GM19023 (cell line): ENCODE data around the gene GZF1.

Experiments
- ATAC-seq: cut with Tn5 transposase; IDR thresholded peaks from one replicate; pipeline ENCODE4 v1.9.1; 2021; ENCODE audit warnings: mild to moderate bottlenecking, moderate library complexity; ENCODE audit not compliant: unreplicated experiment

The GZF1 gene

DNA sequence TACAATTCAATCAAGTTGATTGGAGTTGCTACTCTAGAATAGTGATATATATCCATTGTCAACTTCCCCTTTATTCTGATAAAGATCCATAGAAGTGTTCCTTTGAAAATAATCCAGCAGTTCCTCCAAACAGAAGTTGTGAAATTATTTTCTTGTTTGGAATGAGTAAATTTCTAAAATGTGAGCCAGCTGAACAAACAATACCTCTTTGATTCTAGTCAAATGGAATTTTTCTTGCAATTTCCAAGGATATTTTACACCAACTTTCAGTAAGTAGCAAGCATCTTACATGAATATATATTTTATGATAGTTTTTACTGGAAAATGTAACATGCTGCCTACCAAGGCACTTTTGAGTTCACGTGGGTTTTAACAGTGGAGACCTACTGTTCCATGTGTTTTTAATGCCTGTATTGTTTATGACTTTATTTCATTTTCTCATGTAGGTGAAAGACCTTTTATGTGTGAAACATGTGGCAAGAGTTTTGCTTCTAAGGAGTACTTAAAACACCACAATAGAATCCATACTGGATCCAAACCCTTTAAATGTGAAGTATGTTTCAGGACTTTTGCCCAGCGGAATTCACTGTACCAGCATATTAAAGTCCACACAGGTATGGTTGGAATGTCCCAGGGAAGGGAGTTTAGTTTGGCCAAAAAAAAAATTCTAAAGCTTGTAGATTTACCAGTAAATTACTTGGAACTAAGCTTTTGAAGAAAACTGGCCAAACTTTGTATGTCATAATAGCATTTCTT lies 6.5 kb downstream of the GZF1 start:
- ATAC-seq, result no peak

DNA sequence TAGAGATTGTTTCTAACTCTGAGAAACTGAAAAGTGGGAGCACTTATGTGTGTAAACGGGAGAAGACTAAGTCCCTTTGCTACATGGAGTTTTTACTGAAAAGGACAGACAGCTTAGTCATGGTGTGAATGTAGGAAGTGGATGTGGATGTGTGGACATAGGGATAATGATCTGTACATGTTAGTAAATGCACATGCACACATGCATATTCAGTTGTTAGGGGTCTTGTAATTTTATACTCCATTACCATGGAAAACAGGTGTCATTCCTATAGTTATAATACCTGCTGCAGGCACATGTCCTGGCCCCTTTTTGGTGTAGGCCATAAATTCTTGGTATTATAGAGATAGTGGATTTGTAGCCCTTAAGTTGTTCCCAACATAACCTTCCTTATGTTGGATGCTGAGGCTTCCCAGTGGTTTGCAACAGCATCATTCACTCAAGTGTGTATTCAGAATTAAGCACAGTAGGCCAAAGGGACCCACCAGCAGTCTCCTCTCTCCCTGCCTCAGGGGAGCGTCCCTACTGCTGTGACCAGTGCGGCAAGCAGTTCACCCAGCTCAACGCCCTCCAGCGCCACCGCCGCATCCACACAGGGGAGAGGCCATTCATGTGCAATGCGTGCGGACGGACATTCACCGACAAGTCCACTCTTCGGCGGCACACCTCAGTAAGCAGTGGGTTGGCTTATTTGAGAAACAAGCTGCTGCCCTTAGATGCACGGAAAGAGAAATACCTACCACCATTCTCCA lies 7.3 kb downstream of the GZF1 start:
- ATAC-seq, result no peak

DNA sequence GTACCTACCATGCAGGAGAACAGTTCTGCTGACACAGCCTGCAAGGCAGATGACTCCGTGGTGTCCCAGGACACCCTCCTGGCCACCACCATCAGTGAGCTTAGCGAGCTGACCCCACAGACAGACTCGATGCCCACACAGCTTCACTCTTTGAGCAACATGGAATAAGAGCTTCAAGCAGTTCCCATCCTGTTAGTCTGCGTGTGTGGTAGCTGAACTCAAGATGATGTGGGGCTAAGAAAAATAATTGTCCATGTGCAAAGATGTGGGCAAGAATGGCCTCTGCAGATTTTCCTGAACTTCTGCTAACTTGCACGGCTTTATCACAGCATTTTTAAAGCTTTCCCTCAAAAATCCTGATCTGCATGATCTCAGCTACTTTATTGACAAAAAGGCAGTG lies 8.3 kb downstream of the GZF1 start:
- ATAC-seq, result no peak

DNA sequence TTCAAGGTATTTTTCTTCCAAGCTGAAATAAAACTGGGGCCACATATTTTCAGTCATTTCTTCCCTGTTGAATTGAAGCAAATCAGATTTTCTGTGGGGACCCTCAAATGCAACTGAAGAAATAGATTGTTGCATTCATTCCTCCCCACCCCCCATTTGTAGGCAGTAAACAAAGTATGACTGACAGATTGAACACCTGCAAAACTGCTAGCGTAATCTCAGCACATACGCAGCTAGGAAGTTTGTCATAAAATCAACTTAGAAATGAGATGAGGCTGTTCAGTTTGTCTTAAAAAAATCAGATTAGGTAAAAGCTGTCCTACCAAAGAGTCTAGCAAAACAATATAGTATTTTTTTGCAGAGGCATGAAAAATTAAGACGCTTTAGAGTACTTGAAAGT lies 8.9 kb downstream of the GZF1 start:
- no peak for ATAC-seq

DNA sequence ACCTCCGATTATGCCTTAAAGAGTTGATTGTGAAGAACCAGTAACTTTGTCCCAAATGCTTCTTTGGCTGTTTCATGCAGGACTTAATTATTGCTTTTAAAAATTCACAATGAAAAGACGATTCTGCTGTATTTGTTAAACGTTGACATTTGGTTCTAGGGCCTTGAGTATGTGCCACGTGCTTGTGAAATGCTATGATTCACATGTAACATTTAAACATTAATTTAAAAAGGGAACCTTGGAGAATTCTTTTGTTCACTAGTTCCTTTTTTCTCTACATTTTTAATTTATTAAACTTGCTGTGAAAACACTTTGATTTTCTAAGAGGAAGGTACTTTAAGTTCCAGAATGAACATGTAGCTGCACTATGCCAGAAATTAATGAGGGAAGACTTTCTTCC lies 9.5 kb downstream of the GZF1 start:
- ATAC-seq, result no peak

DNA sequence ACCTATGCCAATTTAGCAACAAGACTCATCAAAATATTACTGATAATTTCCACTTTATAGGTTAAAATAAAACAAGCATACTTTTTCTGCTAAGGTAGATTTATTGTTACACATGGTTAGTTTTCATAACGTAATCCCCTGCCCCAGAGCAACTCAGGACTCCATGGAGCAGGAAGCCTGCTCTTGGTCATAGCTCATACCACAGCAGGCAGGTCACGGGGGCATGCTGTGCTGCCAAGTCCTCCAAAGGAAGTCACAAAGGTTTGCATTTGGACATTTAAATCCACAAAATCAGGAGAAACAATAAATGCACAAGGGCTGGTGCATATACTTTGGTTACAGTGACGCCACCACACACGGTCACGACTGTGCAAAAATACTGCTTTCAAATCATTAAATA lies 12.5 kb downstream of the GZF1 start:
- ATAC-seq, result no peak

DNA sequence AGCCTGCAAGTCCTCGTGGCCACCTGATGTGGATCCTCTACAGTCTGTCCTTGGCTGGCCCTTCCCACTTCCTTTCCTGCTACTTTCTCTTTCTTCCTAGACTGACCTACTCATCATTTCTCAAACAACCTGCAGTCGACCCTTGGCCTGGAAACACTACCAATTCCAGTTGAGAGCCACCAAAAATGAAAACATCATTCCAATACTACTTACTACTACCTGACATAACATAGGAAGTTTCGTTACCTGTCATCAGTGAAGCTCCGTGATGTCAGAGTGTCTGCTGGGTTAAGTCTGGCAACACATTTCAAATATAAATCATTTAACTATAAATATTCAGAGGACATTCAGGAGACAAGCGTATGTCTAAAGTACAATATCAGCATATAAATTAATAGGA lies 13.8 kb downstream of the GZF1 start:
- ATAC-seq, result no peak

DNA sequence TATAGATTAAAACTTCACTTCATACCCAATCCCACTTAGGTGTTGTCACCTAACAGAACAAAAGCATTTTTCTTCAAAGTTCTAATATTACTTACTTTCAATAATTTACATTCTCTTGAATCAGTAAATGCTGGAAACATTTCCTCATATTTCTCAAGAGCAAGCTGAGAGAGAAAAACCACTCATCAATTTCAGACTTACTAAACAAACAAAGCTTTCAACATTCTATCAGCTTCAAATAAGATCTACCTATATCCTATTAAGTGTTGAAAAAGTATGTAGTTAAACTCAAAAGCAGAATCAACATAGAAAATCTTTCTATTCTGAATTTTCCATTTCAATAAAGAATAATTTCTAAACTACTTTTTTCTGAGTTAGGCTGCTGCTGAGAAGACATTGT lies 17.8 kb downstream of the GZF1 start:
- no peak for ATAC-seq

DNA sequence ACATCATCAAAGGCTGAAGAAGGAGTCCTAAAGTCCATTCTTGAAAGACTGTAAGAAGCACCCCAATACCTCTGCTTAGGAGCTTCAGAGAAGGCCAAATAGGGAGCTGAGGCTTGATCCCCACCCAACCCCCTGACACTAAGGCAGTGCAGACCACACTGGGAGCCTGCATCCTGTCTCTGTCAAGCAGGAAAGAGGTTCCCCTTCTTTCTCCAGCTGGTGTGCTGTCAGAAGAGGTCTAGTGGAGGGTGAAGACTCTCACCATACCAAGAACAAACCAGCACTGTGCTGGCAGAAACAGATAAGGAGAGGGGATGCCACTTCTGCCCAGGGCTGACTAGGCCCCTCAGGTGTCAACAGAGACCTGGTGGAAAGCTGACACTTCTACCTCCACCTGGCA lies 19.9 kb downstream of the GZF1 start:
- no peak for ATAC-seq

DNA sequence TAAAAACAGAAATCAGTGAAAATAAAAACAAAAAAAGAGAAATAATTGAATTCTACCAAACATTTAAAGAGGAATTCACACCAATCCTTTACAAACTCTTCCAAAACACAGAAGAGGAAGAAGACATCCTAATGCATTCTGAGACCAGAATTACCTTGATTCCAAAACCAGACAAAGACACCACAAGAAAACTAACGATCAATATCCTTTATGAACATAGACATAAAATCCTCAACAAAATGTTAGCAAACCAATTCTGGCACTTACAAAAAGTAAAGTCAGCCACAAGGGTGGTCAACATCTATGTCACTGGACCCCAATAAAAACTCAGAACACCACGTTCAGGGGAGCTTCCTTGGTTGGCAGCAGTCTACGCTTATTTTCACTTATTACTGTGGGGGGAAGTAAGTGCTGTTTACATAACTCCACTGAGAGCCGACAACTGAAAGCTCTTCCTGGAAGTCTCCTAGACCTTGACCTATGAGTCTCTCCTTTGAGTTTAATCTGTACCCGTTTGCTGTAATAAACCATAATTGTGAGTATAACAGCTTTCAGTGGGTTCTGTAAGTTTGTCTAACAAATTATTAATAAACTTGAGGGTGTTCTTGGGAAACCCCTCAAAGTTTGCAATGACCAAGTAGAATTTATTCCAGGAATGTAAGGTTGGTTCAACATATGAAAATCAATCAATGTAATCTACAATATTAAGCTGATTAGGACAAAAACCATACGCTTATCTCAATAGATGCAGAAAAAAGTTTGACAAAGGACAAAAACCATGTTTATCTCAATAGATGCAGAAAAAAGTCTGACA lies 24.5 kb downstream of the GZF1 start:
- ATAC-seq, result no peak

DNA sequence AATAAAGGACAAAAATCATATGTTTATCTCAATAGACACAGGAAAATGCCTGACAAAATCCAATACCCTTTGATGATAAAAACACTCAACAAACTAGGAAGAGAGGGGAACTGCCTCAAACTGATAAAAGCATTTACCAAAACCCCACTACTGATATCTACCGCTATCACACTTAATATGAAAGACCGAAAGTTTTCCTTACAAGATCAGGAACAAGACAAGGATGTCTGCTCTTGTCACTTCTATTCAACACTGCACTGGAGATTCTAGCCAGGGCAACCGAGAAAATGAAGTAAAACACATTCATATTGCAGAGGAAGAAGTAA lies 25.1 kb downstream of the GZF1 start:
- ATAC-seq, result no peak

DNA sequence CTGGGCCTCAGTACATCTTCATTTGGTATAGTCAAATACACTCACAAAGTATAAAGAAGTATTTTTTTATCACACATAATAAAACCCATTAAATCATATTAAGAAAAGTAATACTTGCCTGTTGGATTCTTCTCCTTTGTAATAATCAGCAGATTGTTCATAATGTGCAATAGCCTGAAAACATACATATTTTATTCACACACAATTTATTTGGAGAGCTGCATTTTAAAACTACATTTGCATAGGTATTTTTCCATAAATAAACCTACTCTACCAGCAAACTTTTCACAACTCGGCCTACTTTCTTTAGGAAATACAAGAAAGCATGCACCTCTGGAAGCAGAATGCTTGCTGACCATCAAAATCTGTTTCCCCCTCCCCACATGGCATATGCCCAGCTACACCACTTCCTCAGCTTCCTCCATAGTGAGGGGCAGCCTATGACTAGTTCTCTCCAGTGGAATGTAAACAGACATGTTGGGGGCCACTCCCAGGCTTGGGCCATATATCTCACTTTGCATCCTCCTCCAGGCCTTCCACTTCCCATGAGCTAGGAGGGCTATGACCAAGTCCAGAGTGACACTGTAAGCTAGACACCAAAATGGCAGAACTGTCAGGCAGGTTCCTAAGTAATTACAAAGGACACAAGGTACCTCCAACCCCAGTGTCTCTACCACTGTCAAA lies 28.3 kb downstream of the GZF1 start:
- no peak for ATAC-seq

DNA sequence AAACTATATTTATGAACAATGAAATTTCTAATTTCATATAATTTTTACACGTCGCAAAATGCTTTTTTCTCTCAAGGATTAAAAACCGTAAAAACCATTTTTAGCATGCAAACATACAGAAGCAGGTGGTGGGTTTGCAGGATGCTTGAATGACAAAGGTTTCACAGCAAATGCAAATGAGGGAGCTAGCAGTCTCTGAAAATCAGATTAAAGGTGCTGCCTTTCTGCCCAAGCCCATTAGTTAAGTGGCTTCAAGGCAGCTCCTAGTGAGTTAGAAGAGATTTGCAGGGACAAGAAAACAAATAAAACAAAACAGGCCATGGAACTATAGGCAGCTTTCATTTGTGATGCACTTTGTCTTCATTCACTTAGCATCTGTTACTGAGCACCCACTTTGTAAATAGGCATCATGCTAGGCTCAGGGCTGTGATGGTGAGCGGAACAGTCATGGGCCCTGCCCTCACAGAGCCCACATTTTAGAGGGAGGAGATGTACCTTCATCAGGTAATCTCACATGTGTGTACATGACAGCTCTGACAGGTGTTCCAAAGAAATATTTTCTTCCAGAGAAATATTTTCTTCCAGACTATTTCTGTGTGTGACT lies 29.8 kb downstream of the GZF1 start:
- ATAC-seq, result no peak

DNA sequence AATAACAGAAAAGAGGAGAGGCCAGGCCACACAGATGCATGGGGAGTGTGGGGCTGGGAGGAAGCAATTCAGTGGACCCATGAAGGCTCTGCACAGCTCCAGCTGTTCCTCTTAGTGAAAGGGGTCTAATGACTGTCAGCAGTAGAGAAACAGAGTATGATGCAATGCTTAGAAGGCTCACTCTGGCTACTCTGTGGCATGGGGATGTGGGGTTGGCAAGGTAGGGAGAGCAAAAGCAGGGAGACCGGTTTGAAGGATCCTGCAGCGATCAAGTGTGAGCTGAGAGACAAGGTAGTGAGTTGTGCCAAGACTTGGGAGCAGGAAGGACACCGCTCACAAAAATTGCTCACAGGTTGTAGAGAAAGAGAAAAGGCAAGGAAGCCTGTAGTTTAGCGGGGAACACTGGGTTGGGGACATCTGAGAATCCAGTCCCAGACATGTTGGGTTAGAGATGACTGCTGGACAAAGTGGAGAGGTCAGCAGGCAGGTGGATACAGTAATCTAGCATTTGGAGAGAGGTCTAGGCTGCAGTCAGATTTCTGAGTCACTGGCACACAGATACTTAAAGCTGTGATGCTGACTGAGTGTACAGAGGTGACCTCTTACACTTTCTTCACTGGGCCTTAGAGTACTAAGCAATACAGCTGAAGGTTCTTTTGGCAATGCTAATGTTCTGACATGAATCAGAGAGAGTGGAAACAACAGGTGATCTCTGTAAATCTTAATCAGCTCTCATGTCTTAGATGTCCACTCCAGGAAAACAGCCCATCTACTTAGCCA lies 32.2 kb downstream of the GZF1 start:
- ATAC-seq, result no peak

DNA sequence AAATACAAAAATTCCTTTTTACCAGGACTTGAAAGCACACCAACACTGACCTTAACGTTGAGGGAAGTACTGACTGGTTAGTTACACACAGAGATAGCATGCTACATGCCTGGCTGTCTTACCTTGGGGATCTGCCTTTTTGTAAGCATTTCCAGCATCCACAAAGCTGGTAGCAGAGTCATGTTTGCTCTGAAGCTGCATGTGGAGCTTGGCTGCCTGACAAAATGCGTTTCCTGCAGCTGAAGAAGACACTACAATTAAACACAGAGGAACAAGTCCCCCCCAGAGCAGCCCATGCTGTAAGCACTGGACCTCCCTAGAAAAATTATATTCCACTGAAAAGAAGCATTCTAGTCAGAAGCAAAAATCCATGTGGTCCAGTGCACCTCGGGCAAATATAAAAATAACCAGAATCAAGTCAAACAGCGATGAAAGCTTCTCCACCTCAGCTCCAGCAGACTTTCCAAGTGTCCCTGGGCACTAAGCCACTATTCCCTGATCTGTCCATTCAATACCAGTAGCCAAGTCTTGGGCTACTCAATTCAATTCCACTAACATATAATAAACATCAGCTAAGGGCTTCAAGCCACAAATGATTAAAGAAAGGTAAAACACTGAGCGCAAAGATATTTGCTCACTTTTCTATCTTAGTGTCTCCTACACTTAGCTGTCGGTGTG lies 35.1 kb downstream of the GZF1 start:
- ATAC-seq, result no peak

DNA sequence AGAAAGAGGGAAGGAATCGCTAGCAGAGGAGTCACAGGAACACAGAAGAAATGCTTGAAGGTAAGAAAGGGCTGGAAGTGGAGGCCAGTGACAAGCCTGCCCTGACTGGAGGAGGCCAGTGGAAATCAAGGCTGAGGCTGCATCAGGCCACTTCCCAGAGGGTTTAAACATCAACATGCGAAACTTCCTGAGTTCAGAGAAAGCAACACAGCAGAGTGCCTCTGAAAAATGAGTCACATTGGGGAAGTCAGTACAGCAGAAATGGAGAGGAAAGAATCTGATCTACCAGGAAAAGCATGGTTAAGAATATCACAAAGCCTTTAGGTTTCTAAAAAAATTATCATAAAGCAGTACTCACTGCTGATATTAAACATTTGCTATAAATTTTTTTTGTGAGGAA lies 36.0 kb downstream of the GZF1 start:
- ATAC-seq, result no peak

DNA sequence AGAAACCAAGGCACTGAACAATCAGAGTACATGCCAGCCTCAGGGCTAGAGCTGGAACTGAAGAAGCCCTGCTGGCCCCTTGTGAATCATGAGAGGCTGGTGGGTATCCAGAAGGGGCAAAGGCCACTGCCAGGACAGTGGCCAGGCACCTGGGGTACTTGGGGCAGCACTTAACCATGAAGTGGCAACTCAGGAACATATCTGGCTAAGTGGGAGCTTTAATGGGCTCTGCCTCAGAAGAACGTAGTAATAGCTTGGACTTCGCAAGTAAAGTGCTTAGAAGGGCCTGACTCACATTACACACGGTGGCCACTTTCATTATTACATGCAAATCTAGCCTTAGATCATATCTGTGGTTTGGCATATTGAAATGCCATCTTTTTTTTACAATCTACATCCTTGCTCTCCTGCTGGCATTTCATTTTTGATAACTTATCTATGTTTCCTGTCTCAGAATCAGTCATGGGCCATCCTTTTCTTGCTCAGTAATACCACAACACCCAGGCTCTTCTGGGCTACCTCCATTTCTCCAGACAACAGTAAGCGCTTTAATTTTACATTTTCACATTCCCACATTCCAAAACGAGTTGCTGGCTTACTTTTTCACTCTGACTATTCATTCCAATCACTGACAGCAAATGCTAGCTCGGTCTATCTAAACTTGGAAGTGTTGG lies 37.7 kb downstream of the GZF1 start:
- no peak for ATAC-seq

DNA sequence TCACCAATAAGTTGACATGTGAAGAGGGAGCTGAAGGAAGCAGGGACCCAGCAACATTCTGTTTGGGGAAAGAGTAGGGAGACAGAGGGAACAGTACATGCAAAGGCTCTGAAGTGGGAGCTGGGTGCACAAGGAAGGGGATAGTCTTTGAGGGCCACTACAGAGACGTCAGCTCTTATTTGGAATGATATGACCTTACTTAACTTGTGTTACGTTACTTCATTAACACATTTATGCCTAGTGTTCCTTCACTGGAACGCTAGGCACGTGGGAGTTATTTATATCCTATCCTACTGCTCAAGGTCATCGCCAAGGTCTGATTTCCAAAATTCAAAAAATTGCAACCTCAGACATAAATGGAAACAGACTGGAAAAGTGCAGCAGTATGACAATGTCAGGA lies 39.1 kb downstream of the GZF1 start:
- no peak for ATAC-seq

DNA sequence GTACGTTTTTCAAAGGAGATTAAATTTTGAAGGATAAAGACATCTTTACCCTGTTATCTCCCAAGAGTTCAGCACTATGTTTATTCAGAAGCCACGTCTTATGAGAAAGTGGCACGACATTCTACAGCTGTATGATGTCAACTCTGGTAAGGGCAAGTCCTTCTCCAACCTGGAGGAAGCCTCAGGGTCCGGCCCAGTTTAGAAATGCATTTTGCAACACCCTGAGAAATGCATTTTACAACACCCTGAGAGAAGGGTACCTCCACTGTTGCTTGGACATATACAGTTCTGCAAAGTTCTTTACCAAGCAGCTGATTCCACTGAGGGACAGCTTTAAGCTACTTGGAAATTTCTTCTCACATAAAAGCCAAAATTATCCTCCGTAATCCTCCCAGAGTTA lies 41.8 kb downstream of the GZF1 start:
- ATAC-seq, result no peak
